ENCODE data around the gene FAM168A.

FAM168A gene

GRCh38 chr11:73397468-73398131, 200.3 kb downstream of the FAM168A start:
- DNase-seq = no peak

DNA sequence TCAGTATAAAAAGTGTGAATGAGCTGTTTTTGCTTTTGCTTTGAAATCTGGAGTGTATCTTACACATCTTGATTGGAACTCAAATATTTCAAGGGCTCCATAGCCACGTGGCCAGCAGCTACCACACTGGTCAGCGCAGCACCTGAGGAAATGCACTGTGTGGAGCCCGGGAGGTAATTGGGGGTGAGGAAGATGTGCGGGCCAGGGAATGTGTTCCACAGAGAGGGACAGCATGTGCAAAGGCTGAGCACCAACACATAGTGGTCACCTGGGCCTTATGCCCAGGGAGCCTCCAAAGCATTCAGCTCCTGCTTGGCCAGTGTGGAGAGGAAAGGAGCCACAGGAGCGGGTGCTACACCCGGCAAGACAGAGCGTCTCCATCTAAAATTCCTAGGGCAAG, 200.9 kb downstream of the FAM168A start:
- no peak for DNase-seq

- DNase-seq = no peak
Observed at GRCh38 chr11:73396251-73396930, 201.5 kb downstream of the FAM168A start.

DNA sequence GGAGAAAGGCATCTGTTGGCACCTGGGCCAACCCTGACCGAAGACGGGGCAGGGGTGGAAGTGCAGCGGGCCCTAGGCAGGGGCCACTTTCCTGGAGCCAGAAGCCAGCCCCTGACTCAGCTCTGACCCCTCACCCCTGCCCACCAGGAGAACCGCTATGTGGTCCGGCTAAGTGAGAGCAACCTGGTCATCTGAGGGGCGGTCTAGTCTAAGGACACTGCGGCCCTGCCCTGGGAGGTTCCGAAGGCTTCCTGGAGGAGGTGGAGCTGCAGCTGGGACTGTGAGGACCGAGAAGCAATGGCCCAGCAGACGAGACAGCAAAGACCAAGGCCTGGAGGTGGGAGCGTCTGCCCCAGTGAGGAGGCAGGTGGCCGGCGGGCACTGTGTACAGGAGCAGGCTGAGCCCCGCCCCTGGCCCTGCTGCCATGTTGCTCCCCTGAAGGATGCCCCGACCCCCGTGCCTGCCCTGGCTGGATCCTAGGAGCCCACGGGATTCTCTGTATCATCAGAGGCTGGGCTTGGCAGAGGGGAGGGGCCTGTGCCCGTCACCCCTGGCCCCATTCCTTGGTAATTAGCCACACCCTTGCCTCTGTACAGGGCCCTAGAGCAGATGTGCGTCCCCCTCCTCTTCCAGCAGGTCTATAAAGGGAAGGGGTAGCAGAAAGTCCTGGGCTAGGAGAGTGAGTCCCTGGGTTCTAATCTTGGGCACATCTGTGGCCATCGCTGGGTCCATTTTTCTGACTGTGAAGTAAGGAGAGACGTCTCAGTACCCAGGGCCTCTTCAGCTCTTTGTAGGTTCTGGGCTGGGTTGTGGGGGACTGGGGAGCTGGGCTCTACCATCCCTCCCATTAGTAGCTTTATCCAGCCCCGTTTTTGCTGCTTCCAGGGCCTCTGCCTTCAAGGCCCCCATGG, 202.4 kb downstream of the FAM168A start:
- no peak for DNase-seq

DNA sequence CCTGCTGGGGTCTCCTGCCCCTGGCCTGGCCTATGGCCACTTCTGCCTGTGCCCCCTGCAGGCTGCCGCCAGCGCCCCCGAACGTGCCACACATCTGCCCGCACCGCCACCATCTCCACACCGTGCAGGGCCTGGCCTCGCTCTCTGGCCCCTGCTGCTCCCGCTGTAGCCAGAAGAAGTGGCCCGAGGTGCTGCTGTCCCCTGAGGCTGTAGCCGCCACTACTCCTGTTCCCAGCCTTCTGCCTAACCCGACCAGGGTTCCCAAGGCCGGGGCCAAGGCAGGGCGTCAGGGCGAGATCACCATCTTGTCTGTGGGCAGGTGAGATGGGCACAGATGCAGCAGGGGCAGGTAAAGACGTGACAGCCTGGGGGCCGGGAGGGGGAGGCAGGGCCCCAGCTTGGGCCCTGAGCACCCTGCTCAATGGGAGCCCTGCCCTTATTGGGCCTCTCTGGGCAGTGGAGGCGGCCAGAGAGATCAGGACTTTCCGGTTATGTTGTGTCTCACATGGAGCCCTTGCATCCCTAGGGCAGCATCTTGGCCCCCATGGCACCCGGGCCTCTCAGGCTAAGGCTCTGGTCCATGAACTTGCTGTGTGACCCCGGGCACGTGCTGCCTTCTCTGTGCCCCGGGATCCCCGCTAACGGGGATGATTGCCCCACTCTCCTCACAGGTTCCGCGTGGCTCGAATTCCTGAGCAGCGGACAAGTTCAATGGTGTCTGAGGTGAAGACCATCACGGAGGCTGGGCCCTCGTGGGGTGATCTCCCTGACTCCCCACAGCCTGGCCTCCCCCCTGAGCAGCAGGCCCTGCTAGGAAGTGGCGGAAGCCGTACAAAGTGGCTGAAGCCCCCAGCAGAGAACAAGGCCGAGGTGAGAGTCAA, 203.3 kb downstream of the FAM168A start:
- no peak for DNase-seq

GRCh38 chr11:73393479-73394415, 204.2 kb downstream of the FAM168A start:
- DNase-seq = peak; percentile 40

DNA sequence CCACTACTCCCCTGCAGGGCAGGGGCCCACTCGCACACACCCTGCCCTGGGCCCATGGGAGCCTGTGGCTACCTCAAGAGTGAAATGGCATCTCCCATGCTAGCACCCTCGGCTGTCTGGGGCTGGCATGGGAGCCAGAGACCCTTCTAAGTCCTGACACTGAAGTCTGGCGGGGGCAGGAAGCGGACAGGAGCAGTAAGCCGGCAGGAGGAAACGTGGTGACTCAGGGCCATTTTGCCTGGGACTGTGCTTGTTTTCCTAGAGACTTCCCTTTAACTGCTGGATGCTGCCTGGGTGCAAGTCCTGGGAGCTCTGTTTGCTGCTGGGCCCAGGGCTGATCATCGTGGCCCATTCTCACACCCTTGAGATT, 204.9 kb downstream of the FAM168A start:
- DNase-seq = no peak

GRCh38 chr11:73392108-73393010, 205.6 kb downstream of the FAM168A start:
- DNase-seq = no peak

DNA sequence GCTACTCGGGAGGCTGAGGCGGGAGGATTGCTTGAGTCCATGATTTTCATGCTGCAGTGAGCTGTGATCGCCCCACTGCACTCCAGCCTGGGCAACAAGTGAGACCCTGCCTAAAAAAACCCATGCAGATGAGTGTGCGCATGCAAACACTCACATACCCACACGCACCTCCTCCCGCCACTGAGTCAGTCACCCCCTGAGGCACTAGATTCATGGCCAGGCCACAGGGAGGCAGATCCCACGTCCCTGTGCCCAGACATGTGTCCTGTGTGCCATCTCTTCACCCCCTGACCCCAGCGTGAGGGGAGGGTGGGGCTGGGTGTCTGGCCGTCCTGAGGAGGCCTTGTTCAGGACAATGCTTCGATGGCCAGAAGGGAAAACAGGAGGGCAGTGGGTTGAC, 206.2 kb downstream of the FAM168A start:
- no peak for DNase-seq

DNA sequence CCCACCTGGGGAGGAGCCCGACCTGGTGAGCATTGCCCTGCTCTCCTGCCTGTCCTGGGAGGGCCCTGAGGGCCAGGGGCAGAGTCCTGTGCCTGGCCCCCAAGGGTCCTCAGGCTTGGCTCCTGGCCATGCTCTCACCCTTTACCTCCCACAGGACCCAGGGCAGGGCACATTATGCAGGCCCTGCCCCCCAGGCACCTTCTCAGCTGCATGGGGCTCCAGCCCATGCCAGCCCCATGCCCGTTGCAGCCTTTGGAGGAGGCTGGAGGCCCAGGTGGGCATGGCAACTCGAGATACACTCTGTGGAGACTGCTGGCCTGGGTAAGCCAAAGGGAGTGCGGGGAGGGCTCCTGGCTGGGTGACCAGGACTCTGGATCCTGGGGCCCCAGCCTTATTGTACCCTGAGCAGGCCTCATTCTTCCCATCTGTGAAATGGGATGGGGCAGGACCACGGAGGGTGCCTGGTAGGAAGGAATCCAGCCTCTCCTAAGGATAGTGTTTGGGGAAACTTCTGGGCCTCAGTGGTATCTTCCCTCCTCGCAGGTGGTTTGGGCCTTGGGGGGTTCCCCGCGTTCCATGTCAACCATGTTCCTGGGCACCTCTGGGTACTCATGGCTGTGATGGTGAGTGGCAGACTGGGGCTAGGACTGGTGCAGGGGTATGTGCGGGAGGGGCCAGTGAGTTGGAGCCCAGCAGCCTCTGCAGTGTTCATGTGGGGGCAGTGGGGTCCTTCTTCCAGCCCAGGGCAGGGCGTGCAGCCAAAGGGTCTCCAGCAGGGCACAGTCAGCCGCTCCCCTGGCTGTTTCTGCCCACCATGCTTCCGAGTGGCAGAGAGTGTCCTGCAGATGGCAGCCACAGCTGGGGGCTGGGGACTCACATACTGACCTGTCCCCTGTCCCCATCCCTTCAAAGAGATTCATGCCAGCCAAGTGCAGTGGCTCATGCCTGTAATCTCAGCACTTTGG, 207.0 kb downstream of the FAM168A start:
- no peak for DNase-seq

DNA sequence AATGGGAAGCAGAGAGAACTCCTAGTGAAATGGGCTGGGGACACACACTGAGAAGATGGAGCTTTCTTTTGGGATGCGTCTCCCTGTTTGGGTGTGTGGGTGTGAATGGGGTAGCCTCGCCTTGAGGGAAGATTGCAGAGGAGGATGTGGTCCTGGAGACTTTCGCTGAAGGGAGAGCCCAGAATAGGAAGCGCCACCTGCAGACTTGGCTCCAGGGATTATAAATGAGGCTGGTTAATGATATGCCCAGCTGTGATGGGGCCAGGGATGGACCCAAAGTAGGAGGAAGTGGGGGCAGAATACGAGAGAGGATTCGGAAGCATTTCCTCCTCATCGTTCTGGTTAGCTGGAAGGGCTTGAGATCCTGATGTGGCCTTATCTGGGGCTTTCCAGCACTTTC, 208.0 kb downstream of the FAM168A start:
- no peak for DNase-seq

DNA sequence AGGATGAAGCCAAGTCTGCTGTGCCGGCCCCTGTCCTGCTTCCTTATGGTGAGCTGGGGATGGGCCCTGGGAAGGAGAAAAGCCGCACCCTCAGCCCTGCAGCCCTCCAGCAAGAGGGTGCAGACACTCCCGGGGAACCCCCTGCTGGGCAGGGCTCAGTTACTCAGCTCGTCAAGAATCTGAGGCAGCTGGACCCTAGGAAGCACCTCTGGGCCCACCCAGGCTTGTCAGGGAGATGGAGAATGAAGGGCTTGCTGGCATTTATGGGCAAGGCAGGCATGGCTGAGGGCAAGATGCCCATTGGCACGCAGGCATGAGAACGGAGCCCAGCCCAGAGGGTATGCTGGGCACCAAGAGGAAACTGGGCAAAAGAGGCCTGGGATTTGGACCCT, 208.8 kb downstream of the FAM168A start:
- no peak for DNase-seq

GRCh38 chr11:73388265-73389133, 209.4 kb downstream of the FAM168A start:
- DNase-seq = no peak

GRCh38 chr11:73387594-73388264, 210.2 kb downstream of the FAM168A start:
- DNase-seq = no peak

- DNase-seq = no peak
Observed at GRCh38 chr11:73386546-73386945, 211.4 kb downstream of the FAM168A start.

DNA sequence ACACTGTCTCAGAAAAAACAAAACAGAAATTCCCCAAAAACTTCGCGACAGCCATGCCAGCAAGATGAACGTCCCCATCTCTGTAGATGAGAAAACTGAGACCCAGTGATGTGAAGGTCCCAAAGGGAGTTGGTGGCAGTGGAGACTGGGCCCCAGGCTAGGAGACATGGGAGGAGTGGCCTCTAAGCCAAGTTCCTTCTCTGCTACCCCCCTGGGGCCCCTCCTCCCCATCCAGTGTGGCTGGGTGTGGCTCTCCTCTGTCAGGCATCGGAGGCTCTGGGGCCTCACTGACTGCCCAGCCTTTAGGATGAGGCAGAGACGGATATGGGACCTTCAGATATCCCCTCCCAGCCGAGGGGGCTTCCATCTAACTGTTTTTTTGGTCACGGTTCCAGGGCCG, 211.9 kb downstream of the FAM168A start:
- DNase-seq = no peak

- DNase-seq = no peak
Observed at GRCh38 chr11:73384872-73385689, 212.8 kb downstream of the FAM168A start.
